Urinary bladder (tissue), 4 donors: ENCODE data around the gene KCTD4. TPM values are rescaled to one million over a fixed set of nuclear protein-coding genes. Genes with fewer than 3 reads are reported as not detected.

Source experiments
- DNase-seq: peaks from one replicate; pipeline ENCODE4 v3.0.0-alpha.2; 2015; ENCODE audit errors: extremely low spot score
- H3K27ac ChIP-seq: one replicate; pipeline ENCODE4 v1.5.1; 2013; ENCODE audit warnings: low read depth, mild to moderate bottlenecking, moderate library complexity
- H3K36me3 ChIP-seq: one replicate; pipeline ENCODE4 v1.6.1; 2013; ENCODE audit warnings: mild to moderate bottlenecking, moderate library complexity; ENCODE audit not compliant: insufficient read depth
- H3K4me1 ChIP-seq: one replicate; pipeline ENCODE4 v1.6.1; 2013; ENCODE audit warnings: mild to moderate bottlenecking, moderate library complexity; ENCODE audit not compliant: insufficient read depth
- H3K4me3 ChIP-seq: one replicate; pipeline ENCODE4 v1.5.1; 2013; ENCODE audit warnings: low read depth, low read length
- WGBS: extraction: QIAGEN DNeasy Blood & Tissue Kit; methylation state at CpG from one replicate; pipeline ENCODE4 v1.1.7; 2013; 5-methylcytosine and 5-hydroxymethylcytosine counted together
- polyA plus RNA-seq: library from polyadenylated mRNA; stranded (reverse); fragments of 200-250 nt; gene quantifications from one replicate; pipeline ENCODE4 v1.2.3, GENCODE V29; 2013
- total RNA-seq: library from RNA; depleted of rRNA; stranded (reverse); fragments of >200 nt; gene quantifications from one replicate; pipeline ENCODE4 v1.2.3, GENCODE V29; 2014
- donor health status: healthy with polysubstance abuse.
- donor health status: healthy.

KCTD4 gene
- total and polyA plus RNA-seq, 2 donors, result 0.04 to 0.26 TPM

GRCh38 chr13:45180303-45180702, 20.5 kb downstream of the KCTD4 start:
- Histone ChIP-seq H3K4me3 (no peak overlapping the region), H3K4me1 (no peaks in the 10 kb centered on the region), H3K36me3 (no peaks in the 10 kb centered on the region), H3K27ac (no peak overlapping the region)
- 83% methylated on average over 3 of the region's 3 CpGs for WGBS
- no peak for DNase-seq

GRCh38 chr13:45179428-45179827, 21.4 kb downstream of the KCTD4 start:
- Histone ChIP-seq H3K27ac (no peak overlapping the region), H3K4me1 (no peaks in the 10 kb centered on the region), H3K36me3 (no peaks in the 10 kb centered on the region), H3K4me3 (no peak overlapping the region)
- DNase-seq, result no peak

- H3K4me3 ChIP-seq, result no peak overlapping the region
- no peak overlapping the region for H3K27ac ChIP-seq
- no peaks in the 10 kb centered on the region for H3K36me3 ChIP-seq
- H3K4me1 ChIP-seq, result no peaks in the 10 kb centered on the region
- DNase-seq, result no peak
- 42% methylated on average over 3 of the region's 3 CpGs for WGBS
Observed at GRCh38 chr13:45178349-45179162, 22.3 kb downstream of the KCTD4 start.

- Histone ChIP-seq H3K4me1 (no peaks in the 10 kb centered on the region), H3K36me3 (no peaks in the 10 kb centered on the region), H3K27ac (no peak overlapping the region), H3K4me3 (no peak overlapping the region)
- DNase-seq, result no peak
Observed at GRCh38 chr13:45174478-45174877, 26.4 kb downstream of the KCTD4 start.

- DNase-seq, result no peak
- Histone ChIP-seq H3K4me3 (no peak overlapping the region), H3K27ac (no peak overlapping the region), H3K36me3 (no peaks in the 10 kb centered on the region), H3K4me1 (no peaks in the 10 kb centered on the region)
- WGBS, result 76% methylated on average over 2 of the region's 2 CpGs
Observed at GRCh38 chr13:45168555-45168930, 32.3 kb downstream of the KCTD4 start.

- 84% methylated on average over 12 of the region's 12 CpGs for WGBS
- no peak overlapping the region for H3K27ac ChIP-seq
- no peaks in the 10 kb centered on the region for H3K4me1 ChIP-seq
- H3K36me3 ChIP-seq, result no peaks in the 10 kb centered on the region
- no peak overlapping the region for H3K4me3 ChIP-seq
- no peak for DNase-seq
Observed at GRCh38 chr13:45167611-45168554, 33.0 kb downstream of the KCTD4 start.

- WGBS, result 87% methylated on average over 3 of the region's 3 CpGs
- H3K4me1 ChIP-seq, result no peaks in the 10 kb centered on the region
- H3K4me3 ChIP-seq, result no peak overlapping the region
- no peak overlapping the region for H3K27ac ChIP-seq
- H3K36me3 ChIP-seq, result no peaks in the 10 kb centered on the region
- no peak for DNase-seq
Observed at GRCh38 chr13:45166858-45167257, 34.0 kb downstream of the KCTD4 start.

- no peaks in the 10 kb centered on the region for H3K4me1 ChIP-seq
- no peak overlapping the region for H3K27ac ChIP-seq
- 40% methylated on average over 1 of the region's 1 CpG for WGBS
- H3K4me3 ChIP-seq, result no peak overlapping the region
- H3K36me3 ChIP-seq, result no peaks in the 10 kb centered on the region
- DNase-seq, result no peak
Observed at GRCh38 chr13:45162821-45163220, 38.0 kb downstream of the KCTD4 start.

GRCh38 chr13:45162194-45162593, 38.7 kb downstream of the KCTD4 start:
- Histone ChIP-seq H3K4me1 (no peaks in the 10 kb centered on the region), H3K36me3 (no peaks in the 10 kb centered on the region), H3K27ac (no peak overlapping the region), H3K4me3 (no peak overlapping the region)
- DNase-seq, result no peak
- 77% methylated on average over 1 of the region's 1 CpG for WGBS

GRCh38 chr13:45156565-45157361, 44.1 kb downstream of the KCTD4 start:
- H3K27ac ChIP-seq, result no peak overlapping the region
- no peak for DNase-seq
- H3K4me1 ChIP-seq, result no peaks in the 10 kb centered on the region
- H3K36me3 ChIP-seq, result no peaks in the 10 kb centered on the region
- H3K4me3 ChIP-seq, result no peak overlapping the region
- 87% methylated on average over 7 of the region's 7 CpGs for WGBS

GRCh38 chr13:45149964-45150363, 50.9 kb downstream of the KCTD4 start:
- H3K36me3 ChIP-seq, result no peaks in the 10 kb centered on the region
- no peak for DNase-seq
- no peak overlapping the region for H3K27ac ChIP-seq
- 38% methylated on average over 1 of the region's 1 CpG for WGBS
- H3K4me3 ChIP-seq, result no peak overlapping the region
- no peaks in the 10 kb centered on the region for H3K4me1 ChIP-seq

GRCh38 chr13:45143346-45143751, 57.5 kb downstream of the KCTD4 start:
- no peaks in the 10 kb centered on the region for H3K4me1 ChIP-seq
- no peak overlapping the region for H3K4me3 ChIP-seq
- H3K36me3 ChIP-seq, result no peaks in the 10 kb centered on the region
- H3K27ac ChIP-seq, result peak overlapping the region; percentile 29
- WGBS, result 48% methylated on average over 7 of the region's 7 CpGs
- no peak for DNase-seq
